ENCODE results near the gene PLPP4.

The PLPP4 gene

GRCh38 chr10:120607710-120608703, 151.0 kb downstream of the PLPP4 start:
- DNase-seq (ENCODE audit: low spot score) = no peak

- no peak for DNase-seq (ENCODE audit: low spot score)
Measured at GRCh38 chr10:120609006-120609405, 152.0 kb downstream of the PLPP4 start.

- no peak for DNase-seq (ENCODE audit: low spot score)
Measured at GRCh38 chr10:120610791-120611190, 153.8 kb downstream of the PLPP4 start.

GRCh38 chr10:120612756-120613155, 155.7 kb downstream of the PLPP4 start:
- DNase-seq (ENCODE audit: low spot score) = no peak

GRCh38 chr10:120613180-120613579, 156.2 kb downstream of the PLPP4 start:
- no peak for DNase-seq (ENCODE audit: low spot score)

GRCh38 chr10:120614680-120615079, 157.7 kb downstream of the PLPP4 start:
- no peak for DNase-seq (ENCODE audit: low spot score)

- DNase-seq (ENCODE audit: low spot score) = no peak
Measured at GRCh38 chr10:120616311-120616911, 159.4 kb downstream of the PLPP4 start.

GRCh38 chr10:120628197-120628596, 171.2 kb downstream of the PLPP4 start:
- no peak for DNase-seq (ENCODE audit: low spot score)

- no peak for DNase-seq (ENCODE audit: low spot score)
Measured at GRCh38 chr10:120630266-120630665, 173.2 kb downstream of the PLPP4 start.

GRCh38 chr10:120632047-120632446, 175.0 kb downstream of the PLPP4 start:
- no peak for DNase-seq (ENCODE audit: low spot score)

- DNase-seq (ENCODE audit: low spot score) = no peak
Measured at GRCh38 chr10:120632942-120633341, 175.9 kb downstream of the PLPP4 start.

GRCh38 chr10:120634659-120635058, 177.6 kb downstream of the PLPP4 start:
- no peak for DNase-seq (ENCODE audit: low spot score)

Data from COLO829 (cell line).